Measurements from ENCODE around the gene IQGAP2.
"Not testable (repeated sequence)": the region's sequence is repeated elsewhere in the genome, so short reads cannot be mapped to it uniquely, and the experiment has no call there.

The IQGAP2 gene

DNA sequence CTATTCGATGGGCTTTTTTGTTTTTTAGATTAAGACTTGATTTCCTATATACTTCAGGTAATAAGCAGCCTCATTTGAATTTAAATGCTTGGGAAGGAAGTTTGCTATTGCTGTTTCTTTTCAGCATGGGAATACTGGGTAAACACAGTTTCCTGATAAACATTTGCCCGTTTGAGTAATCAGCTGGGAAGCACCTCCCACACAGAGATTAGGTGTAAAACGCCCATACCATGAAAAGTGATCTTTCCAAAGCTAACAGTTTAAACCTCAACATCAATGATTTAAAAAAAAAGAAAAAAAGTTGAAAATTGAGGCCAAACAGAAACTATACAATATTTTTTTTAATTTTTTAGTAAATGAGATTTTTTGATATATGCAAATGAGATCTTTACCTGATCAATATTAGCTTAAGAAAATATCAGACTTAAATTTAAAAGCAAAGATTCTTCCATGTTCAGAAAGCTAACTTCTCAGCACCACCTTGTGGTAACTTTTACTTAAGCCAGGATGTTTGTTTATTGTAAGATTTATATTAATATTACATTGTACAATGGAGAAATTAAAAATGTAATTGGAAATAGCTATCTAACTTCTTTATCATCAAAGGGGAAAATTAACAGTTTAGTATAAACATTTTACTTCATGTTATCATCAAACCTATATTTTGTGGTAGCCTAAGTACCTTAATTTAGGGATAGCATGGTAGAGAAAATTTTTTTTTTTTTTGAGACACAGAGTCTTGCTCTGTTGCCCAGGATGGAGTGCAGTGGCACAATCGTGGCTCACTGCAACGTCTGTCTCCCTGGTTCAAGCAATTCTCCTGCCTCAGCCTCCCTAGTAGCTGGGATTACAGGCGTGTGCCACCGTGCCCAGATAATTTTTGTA is 180.3 kb downstream of the IQGAP2 start:
- DNase-seq, result no peak

DNA sequence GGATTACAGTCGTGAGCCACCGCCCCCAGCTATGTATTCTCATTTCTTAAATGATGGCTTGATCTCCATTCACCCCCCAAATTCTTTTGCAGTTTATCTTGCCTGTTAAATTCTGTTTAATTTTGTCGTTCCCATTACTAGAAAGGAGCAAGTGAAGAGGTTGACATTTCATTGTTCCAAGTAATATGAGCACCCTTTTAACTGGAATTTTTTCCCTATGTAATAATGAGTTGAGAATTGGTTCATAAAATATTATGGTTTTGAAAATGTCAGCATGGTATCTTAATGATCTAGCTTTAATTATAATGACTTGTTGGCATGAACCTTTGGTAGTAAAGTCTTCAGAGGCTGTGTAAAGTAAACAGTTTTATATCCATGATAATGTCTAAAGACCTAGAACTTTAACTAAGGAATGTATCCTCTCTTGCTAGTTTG is 182.7 kb downstream of the IQGAP2 start:
- no peak for DNase-seq

DNA sequence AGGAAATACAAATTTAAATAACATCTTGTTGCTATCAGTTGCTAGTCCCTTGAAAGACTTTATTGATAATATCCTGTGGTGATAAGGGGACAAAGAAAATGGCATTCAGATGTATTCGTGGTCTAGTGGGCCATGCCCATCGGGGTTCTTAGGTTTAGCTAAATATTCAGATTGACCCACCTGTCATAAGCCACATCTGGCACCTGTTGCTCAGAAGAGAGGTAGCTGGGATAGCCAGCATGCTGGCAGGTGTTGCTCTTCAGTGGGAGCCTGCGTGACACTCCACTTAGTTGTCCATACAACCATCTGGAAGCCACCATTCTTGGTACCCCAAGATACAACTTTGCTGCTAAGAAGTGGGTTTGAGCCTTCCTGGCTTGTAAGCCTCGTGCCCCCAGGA is 183.4 kb downstream of the IQGAP2 start:
- DNase-seq, result no peak

- DNase-seq, result no peak
Measured at GRCh38 chr5:76590027-76590426, 186.9 kb downstream of the IQGAP2 start.

DNA sequence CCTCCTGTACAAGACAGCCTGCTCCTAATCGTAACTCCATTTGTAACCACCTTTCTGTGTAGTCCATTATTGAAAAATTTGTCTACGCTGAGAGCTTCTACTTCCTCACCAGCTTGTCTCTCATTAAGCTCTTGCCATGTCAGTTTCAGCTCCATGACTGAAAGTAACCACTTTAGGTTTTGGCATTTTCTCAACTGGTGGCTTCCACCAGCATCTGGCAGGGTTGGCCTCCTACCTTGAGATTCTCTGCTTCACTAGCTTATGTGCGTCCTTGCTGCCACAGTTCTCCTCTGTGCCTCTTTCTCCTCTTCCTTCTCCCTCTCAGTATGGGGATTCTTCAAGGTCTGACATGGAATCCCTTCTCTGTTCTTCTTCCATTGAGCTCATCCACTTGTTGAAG is 188.3 kb downstream of the IQGAP2 start:
- DNase-seq, result no peak

DNA sequence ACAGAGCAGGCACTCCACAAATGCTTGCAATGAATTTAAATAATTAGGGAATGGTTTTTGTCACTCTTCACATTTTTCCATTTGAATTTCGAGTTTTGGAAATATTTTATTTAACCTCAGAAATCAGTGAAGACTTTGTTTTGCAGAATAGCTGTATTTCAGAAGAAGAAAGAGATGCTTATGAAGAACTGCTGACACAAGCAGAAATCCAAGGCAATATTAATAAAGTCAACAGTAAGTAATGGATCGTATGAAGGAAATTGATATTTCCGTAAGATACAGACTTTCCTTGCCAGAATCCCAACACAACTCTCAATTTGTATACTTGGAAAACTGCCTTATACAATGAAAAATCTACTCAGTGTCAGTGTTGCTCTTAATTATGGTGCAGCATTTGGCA is 189.6 kb downstream of the IQGAP2 start:
- DNase-seq, result no peak

DNA sequence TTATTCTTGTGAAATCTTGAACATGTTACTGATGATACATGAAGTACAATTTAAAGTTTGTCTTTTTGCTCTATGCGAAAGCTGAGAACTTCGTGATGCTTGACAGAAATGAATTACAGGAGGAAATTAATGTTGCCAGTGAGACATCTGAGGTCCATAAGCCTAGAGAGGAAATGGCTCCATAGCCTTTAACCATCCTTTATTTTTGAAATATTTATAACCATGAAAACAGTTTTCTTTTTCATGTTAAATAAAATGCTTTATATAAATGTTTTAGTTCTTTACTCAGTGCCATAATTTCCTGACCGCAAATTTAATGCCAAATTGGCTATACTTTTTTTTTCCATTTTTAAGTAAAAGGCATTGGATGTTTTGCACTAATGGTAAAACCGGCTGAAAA is 191.0 kb downstream of the IQGAP2 start:
- no peak for DNase-seq

DNA sequence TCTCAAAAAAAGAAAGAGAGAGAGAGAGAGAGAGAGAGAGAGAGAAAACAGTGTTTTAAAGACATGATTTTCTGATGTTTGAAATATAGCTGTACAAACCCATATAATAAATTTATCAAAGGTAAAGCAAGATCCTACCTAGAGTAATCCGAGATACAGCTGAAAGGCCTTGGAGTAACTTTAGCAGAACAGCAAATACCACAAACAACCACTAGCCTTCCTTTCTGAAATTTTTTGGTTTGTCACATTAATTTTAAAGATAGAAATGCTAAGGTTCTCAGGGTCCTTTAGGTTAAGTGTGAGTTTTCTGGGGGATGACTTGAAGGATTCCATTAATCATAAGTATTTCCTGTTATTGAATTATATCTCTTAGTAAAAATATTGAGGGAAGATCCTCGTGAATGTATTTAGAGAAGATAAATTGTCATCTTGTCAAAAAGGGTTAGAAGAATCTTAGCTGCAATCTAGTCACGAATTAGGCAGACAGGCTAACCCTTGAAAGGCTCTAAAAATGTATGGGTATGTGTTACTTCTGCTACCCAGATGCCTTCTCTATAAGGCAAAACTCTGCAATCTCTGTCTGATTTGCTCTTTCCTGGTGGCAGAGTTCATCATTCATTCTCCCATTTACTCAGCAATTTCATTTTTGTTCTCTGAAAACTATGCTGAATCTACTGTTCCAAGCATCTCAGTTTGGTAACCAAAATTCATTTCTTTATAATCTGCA is 192.8 kb downstream of the IQGAP2 start:
- no peak for DNase-seq

GRCh38 chr5:76598531-76598930 is 195.4 kb downstream of the IQGAP2 start:
- DNase-seq, result no peak

DNA sequence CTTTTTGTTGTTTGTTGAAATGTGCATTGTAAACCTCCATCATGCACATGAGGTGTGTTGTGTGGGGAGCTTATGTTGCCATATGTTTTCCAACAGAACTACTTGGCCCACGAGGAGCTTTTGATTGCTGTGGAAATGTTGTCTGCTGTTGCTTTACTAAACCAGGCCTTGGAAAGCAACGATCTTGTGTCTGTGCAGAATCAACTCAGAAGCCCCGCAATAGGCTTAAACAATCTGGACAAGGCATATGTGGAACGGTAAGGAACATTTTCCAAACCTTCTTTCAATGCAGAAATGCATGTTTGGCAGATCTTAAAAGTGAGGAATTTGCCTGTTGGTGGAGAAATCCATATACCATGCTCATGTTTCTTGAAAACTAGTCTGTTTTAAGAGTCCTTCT is 197.6 kb downstream of the IQGAP2 start:
- DNase-seq, result no peak

GRCh38 chr5:76601470-76601869 is 198.4 kb downstream of the IQGAP2 start:
- no peak for DNase-seq

- DNase-seq, result no peak
Measured at GRCh38 chr5:76602094-76602726, 199.1 kb downstream of the IQGAP2 start.

DNA sequence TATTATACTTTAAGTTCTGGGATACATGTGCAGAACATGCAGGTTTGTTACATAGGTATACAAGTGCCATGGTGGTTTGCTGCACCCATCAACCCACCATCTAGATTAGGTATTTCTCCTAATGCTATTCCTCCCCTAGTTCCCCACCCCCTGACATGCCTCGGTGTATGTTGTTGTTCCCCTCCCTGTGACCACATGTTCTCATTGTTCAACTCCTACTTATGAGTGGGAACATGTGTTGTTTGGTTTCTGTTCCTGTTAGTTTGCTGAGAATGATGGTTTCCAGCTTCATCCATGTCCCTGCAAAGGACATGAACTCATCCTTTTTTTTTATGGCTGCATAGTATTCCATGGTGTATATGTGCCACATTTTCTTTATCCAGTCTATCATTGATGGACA is 200.9 kb downstream of the IQGAP2 start:
- not testable (repeated sequence) for DNase-seq

GRCh38 chr5:76604838-76605237 is 201.8 kb downstream of the IQGAP2 start:
- DNase-seq, result no peak

DNA sequence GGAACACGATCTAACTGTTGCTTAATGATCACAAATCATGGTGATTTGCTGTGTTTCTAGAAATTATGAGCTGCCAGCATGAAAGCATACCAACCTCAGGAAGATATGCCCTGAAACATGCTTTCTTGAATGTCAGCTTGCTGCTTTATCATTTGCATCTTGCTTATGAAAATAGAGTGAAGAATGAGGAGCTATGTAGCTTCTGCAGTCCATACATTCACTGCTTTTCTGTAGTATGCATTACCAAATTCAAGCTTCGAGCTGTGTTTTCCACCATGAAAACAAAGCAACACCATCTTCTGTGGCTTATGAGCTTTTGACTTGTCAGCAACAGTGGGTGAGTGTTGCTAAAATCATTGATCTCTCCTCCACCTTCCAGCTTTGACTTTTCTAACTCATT is 203.6 kb downstream of the IQGAP2 start:
- DNase-seq, result no peak

DNA sequence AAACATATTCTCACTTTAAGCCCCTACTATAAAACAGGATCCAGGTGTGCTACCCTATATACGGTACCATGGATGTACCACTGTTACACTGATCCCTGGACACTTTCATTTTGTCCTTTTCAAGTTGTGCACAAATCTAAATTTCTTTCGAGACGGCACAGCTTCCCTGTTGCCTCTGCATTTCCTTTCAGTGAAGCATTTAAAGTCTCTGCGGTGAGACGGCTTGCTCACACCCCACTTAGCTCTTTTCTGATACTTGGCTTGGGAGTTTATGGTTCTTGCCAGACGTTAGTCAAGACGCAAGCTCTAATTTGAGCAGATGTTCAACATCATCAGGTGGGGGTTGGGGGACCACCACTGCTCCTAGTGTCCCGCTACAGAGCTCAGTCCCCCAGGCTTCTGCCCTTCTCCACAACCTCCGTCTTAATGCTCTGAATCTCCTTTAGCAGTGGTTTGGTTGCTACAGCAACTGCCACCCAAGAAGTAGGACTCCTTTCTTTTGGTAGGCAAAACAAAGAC is 204.3 kb downstream of the IQGAP2 start:
- DNase-seq, result no peak

GRCh38 chr5:76608833-76609232 is 205.7 kb downstream of the IQGAP2 start:
- DNase-seq, result no peak

DNA sequence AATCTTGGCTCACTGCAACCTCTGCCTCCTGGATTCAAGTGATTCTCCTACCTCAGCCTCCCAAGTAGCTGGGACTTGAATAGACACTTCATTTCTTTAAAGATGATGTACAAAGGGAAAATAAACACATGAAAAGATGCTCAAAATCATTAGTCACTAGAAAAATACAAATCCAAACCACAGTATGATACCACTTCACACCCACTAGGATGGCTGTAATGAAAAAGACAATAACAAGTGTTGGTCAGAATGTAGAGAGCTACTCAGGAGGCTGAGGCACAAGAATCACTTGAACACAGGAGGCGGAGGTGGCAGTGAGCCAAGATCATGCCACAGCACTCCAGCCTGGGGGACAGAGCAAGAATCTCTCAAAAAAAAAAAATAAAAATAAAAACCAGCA is 207.1 kb downstream of the IQGAP2 start:
- DNase-seq, result no peak

- no peak for DNase-seq
Measured at GRCh38 chr5:76612942-76613341, 209.9 kb downstream of the IQGAP2 start.

- no peak for DNase-seq
Measured at GRCh38 chr5:76615759-76616158, 212.7 kb downstream of the IQGAP2 start.

DNA sequence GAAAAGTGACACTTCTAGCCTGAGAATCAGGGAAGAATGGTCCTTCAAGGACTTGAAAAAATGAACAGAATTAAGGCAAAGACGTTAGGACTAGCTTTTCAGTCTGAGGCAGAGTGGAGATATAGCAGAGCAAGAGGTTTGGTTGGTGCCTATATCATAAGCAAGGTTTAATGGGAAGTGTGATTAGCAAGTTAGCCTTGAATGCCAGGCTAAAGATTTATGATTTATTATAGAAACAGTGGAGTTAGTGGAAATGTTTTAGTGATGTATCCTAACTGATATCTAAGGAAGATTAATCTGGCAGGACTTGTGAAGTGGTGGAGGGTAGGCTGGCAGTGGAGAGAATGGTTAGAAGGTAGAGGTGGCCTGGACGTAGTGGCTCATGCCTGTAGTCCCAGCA is 213.1 kb downstream of the IQGAP2 start:
- DNase-seq, result no peak

DNA sequence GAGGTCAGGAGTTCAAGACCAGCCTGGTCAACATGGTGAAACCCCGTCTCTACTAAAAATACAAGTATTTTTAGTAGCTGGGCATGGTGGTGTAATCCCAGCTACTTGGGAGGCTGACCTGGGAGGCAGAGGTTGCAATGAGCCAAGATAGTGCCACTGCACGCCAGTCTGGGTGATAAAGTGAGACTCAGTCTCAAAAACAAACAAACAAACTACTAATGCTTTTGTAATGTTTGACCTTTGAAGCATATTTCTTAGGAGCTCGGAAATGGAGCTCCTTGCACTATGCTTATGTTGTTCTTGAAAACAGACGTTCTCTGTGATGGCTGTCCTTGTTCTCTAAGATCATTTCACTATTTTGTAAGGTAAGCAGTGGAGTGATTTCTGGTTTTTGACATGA is 214.1 kb downstream of the IQGAP2 start:
- no peak for DNase-seq

- no peak for DNase-seq
Measured at GRCh38 chr5:76617675-76618074, 214.6 kb downstream of the IQGAP2 start.

DNA sequence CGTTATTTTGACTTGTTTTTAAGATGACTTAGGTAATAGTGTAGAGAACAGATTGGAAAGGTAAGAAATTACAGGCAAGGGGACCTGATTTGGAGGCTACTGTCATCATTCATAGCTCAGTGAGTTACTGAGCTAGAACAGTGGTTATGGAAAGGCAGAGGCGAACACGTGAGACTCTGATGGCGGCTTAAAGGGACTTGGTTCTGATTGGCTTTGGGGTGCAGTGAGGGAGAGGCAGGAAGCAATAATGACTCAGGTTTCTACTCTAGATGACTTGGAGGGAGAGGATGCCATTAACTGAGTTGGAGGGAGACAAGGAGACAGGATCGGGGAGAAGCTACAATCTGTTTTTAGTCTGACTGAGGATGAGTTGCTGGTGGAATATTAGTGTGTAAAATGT is 217.1 kb downstream of the IQGAP2 start:
- DNase-seq, result no peak
